HS-27A (cell line): ENCODE measurements around the gene IMMP2L.

Experiments used
- DNase-seq: peaks from one replicate; pipeline ENCODE4 v3.0.0-alpha.2; 2012; ENCODE audit warnings: low read depth, missing footprints

IMMP2L gene

DNA sequence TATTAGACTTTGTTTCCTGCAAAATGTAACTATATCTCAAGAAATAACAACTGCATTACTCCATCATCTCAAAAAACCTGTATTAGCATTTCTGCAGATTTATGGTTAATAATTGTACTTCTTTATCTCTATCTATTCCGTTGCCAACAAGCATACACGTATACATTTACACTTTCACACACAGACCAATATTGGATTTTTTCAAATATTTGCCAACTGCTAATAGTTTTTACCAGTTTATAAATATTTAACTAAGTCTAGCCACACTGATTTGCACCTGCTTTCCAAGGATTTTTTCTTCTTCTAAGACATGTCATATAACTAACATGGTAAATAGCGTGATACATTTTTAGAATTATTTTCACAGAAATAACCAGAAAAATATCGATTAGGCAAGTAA is 459.2 kb downstream of the IMMP2L start:
- DNase-seq, result no peak

DNA sequence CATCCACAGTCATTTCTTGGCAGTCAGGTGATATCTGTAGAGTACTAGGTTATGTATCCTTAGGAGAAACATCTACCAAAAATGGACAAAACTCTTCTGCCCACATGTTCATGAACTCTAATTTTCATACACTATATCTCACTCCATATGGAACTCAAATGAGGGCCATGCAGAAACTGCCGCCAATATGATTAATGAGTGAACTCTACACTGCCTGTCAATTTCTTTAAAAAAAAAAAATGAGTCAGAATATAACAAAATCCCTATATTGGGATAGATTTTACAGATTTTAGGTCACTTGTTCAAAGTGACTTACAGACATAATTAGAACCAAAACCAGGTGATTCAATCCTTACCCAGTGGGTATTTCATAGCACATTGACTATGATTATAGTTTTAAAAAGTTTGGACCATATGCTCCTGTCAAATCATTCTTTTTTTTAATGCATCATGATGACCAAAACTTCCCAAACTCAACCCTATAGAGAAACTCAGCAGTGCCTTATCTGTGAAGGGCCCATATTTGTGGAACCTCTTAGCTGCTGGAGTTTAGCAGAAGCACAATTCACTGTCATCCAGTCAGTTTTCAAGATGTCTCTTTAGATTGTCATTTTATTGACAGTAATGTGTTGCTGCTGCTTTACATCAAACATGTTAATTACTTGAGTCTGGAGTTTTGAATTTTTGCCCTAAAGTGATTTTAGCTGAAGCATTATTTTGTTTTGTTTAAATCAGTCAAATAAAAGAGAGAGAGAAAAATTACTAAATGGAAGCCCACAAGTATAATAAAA is 460.2 kb downstream of the IMMP2L start:
- no peak for DNase-seq

DNA sequence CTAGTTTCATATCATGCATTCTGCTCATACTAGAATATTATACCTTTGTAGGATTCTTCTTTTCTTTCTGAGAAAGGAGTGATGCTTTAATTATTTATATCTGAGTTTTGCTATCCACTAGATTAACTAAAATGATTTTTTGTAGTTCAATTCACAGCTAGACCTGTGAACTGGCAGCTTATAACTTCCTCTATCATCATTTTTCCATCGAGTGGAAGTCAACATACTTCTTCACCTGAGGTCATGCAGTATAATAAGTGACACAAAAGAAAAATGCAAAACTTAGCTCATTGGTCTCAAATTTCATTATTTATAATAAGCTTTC is 463.4 kb downstream of the IMMP2L start:
- no peak for DNase-seq

DNA sequence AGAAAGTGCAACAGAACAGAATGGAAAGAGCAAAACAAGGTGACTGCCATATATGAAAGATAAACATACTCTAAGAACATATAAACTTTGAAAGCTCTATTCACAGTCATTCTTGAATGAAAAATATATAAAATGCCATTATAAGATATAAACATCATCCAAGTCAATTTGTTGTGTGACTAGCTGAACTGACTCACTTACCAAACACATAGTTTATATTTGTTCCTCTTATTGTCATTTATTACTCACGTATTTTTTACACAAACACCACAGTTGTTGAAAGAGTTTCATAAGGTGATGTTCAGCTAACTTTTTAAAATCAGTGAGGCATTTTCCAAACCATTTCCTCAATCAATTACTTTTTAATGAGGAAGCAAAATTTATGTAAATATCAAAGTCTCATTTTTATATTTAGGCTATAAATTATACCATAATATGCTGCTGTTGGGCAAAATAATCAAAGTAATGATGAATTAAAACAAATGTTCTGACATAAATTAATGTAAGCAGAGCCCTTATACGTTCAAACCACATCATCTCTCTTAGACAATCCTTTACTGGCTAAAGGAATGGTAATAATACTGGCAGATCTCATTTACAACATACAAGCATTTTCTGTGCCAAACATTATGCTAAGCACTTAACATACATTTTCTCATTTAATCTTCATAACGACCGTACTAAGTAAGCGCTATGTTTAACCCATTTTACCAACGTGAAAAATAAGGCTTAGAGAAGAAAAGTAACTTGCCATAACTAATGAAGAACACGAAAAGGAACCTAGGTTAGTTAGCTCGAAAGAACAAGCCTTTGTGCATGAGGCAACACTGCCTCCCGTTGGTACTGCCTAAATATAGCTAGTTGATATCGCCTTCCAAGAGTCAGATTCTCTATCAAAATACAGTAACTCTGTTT is 464.0 kb downstream of the IMMP2L start:
- no peak for DNase-seq

DNA sequence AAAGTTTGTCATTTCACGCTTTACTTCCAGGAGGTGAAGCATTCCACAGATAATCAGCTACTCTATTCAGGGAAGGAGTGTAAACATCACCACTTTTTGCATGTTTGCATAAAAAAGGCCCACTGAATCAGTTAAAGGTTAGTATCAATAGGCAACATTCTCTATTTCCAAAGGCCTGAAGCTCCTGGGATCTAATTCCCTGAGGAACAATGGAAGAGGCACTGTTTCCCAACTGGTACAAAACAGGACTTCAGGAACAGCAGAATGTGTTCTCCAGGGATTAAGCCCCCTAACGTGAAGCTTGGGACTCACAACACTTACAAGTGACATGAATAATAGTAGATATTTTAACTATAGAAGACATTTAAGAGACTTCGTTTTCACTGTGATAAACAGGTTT is 465.3 kb downstream of the IMMP2L start:
- no peak for DNase-seq

DNA sequence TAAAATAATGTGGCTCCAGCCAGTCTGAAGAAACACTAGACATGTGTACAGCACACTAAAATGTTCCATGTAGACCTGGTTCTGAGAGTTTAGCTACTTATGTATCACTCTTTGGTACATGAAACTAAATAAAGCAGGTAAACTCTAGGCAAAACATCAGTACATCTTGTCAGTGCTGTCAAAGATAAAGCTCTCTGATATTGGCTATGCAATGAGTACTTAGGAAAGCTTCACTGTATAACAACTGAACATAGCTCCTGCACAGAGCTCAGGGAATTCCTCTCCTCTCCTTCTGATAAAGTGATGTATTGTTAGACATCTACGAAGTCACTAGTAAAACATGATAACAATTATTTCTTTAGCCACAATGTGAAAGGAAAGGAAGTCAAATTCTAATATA is 467.9 kb downstream of the IMMP2L start:
- DNase-seq, result no peak

DNA sequence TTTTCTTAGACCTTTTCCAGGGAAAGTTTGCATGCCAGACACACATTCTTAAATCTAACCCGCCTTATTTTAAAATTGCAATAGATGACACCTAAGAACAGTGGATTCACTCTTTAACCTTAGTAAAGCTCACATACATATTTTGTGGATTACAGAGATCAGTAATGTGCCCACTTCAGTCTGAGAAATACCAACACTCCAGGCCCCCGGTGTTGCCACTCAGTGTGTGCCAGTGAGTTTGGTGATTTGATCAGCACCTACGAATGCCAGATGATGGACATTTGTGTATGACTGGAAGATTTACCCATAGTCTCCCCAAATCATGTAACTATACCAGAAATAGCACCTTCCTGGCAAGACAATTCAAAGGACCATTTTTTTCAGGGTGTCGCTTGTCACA is 468.8 kb downstream of the IMMP2L start:
- DNase-seq, result no peak

DNA sequence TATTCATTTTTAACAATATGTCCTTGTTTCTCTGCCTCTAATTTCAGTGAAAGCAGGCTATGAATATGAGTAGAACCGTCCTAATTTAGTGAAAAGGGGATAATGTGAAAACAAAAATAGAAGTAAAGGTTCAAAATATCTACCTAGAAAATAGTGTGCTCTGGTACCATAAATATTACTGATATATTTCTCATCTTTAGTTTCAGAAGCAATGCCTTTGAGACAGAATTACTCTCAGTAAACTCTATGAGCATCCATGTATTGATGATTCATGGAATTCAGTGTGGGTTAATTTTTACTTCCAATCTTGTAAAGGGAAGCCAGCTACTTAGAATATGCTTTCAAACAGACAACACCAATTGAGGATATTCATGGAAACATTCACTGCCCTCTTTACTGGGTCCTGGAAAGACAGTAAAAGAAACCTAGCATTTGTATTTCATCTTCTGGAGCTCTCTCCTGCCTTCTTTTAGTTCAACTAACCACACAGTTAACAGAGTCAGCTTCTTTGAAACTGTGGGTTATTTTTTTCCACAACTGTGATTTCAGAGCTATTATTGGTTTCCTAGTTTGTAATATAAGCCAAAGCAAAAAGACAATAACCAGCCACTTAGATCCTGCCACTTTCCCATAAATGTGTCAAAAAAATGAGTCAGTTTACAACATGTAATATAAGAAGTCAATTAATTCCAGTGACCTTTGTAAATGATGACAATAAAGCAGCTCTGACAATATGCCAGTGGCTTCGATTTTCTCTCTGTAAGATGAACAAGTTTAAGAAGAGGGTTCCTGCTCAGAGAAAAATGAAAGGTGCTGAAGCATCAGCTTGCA is 469.7 kb downstream of the IMMP2L start:
- no peak for DNase-seq

DNA sequence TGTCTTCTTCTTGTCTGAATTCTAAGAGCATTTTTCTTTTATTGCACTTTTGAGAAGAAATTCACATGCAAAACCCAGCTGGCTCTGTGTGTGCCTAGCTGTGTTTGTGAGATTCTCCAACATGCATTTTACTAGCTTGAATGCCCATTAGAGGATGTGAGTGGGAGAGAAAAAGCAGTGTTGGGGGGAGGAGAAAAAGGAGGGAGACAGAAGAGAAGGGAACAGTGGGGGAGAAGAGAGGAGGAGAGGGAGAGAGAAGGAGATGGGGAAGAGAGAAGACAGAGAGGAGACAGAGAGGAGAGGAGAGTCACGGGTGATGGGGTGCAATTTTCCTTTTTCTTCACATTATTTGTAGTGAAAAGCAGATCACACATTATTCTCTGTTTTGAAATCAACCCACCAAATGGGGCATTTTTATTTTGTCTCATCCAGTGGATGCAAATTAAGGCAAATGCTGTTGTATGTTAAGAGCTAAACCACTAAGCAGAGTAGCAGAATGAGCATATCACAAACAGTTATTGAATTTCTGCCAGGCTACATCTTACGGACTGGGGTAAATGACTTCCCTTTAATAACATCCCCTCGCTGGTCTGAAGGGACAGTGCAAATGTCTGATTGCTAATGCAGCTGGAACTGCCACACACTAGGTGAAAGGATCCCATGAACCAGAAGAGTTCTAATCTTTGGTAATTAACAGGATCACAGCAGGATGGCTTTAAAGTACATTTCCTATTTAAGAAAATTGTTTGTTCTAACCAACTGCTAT is 470.5 kb downstream of the IMMP2L start:
- no peak for DNase-seq

DNA sequence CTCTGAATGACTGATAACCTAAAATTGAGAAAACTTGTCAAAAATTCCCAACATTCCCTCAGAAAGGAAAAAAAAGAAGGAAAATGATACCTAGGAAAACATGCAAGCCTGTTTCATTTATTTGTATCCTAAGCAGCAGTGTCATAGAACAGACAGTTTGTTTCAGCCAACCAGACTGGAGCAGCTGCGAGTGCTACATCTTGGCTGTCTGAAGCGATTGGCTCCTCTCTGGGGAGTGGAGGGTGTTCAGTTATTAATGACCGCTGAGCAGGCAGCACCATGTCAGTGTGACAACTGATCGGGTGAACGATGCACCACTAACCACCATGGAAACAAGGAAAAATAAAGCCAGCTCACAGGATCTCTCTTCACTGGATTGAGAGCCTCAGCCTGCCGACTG is 471.4 kb downstream of the IMMP2L start, which contains the start of gene LRRN3:
Gene LRRN3, plus strand, starts transcription at position 282 of the 400 bp plus-strand sequence. CDS start 31,646 bp downstream, outside the sequence.
- DNase-seq, result no peak

DNA sequence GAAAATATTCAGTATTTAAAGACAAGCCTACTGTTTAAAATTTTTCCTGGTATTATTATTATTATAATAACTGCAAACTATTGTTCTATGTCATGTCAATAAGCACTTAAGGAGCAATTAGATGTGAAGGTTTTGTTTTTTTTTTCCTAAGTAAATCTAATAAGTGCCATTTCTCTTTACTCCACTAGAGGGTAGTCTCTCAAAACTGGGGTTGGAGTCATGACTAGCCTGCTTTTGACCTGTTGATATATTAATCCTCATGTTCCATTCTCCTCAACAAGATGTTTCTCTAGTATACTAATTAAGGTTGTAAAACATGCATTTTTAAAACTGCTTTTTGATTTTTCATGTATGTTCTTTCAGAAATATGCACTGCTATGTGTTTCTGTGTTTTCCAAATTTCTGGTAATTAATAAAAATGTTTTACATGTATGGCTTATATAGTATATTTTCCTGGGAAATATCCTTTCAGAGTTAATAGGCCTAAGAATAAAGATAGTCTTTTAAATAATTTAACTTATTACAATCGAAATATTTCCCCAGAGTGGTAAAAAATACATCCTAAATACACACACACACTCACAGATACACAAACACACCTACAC is 472.4 kb downstream of the IMMP2L start:
- no peak for DNase-seq

DNA sequence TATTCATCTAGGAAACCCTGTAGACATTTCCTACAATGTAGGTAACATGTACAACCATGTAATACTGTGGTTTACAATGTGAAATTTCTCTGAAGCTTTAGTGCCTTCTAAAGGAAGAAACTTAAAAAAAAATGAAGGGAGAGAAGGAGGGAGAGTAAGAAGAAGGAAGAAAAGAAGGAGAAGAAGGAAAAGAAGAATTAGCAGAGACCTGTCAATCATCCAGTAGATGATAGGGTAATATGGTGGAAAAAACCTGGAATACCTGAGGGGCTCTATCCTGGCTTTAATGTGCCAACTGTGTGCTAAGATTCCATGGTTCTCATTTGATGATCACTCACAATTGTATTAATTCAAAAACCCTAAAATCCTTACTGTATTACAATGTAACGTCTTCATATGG is 474.0 kb downstream of the IMMP2L start:
- DNase-seq, result no peak

DNA sequence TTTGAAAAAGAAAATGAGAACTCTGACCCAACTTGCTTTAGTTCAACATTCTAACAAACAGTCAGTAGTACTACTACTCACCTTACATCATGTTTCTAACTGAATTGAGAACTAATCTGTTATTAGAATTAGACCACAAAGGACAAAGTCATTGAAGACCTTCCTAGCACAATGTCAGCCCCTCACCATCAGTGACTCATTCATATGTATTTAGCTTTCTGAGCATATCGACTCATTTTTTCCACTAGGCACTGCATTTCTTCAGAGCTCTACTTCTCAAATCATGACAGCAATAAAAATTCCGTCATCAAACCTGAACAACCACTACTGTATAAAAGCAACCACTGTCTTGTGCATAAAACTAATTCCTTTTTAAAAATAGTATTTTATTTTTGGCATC is 475.8 kb downstream of the IMMP2L start:
- no peak for DNase-seq

DNA sequence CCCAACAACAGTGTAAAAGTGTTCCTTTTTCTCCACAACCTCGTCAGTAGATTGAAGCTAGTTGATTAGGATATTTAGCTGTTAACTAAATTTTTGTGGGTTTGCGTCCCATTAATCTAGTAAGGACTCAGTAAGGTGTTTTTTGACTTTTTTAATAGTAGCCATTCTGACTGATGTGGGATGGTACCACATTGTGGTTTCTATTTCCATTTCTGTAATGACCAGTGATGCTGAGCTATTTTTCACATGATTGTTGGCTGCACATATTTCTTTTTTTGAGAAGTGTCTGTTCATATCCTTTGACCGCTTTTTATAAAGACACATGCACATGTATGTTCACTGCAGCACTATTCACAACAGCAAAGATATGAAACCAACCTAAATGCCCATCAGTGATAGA is 476.9 kb downstream of the IMMP2L start:
- DNase-seq, result no peak

DNA sequence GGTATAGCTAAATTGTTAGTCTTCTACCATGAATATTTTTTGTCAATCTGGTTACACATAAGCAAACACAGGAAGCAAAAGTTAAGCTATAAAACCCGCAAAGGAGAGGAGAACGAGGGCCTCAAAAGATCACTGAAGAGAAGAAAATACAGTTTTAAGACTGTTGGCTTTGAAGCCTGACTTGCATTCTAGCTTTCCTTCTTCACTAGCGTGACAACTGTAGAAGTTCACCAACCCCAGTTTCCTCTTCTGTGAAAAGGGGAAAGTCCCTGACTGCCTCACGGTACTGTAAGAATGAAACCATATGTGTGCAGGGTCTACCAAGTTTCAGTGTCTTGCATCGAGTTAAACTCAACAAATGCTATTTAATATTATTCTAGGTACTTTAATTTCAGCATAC is 478.9 kb downstream of the IMMP2L start:
- no peak for DNase-seq

DNA sequence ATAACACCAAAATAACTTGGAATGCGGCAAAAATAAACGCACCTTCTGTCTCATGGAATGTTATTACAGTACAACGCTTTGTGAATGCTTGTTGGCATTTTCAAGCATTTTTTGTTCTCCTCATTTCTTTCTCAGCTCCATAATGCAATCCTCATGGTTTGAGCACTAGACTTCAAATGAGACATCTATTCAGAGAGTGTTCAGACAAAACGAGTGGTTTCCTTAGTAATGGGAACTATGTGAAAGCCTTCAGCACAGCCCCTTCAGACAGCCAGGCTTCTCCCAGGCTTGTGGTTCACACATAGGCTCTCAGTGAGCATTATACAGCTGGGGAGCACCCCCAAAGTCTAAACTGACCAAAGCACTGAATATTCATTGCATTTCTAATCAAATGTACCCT is 479.9 kb downstream of the IMMP2L start:
- DNase-seq, result no peak

DNA sequence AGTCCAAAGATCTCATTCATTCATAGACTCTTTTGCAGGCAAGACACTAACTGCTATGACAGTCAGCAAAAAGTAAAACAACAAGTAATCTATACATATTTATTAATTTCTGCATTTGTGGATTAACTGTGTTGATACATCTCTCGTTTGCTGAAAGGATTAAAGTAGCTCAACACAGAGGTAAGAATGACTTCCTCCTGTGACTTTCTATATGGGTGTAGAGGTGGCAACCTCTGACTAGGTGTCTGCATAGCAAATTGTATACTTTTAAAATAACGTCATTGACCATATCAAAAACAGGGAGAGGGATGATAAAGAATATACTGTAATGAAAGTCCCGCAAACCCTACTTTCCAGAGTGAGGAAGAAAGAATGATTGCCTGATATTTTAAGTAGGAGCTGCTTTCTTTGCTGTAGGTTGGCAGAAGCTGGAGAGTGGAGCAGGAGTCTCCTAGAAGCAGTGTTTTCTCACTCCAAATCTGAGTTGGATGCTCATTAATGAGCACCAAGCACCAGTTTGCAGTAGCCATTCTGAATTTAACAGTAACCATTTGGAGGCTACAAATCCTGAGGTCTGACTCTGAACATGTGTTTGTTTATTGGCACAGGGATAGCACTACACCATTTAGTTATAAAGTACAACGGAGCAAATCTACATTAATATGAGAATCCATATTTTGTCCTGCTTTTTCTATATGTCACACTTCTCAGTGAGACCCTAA is 480.6 kb downstream of the IMMP2L start:
- no peak for DNase-seq

DNA sequence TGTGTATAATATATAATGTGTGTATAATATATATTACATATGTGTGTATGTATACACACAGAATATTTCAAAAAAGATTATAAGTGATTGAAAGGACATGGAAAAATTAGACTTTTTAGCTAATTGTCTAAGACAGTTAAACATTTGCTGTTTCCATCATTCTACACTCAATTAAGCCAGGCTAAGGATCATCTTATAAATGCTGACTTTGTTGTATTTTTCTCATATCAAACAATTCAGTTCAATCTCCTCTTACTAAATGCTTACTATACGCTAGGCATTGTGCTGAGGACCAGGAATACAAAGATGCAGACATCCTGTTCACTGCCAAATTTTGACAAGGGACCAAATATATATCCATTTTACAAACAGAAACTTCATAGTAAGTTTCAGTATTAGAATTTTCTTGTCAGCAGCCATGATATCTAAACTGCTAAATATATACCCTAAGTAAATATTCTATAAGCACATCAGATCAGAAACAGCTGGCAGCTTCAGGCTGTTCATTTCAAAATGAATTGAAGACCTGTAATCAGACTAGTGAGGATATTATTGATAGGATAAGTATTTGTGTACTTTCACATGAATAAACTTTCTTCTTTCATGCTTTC is 481.7 kb downstream of the IMMP2L start:
- no peak for DNase-seq

DNA sequence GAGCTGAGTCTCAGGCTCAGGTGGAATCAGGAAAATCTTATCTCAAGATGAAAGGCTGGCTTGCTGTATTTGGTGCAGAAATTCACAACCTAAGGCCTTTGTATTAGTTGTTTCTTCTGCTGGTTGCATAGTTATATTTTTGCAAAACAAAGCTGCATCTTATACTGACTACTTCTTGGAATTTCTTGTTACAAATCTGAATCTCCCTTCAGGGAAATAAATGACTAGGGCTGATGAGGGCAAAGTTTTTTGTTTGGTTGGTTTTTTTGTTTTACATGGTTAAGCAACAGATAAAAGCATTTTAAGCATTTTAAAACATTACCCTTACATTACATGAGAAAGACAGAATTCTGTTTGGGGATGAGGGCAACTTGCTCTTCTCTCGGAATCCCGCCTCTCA is 485.3 kb downstream of the IMMP2L start:
- no peak for DNase-seq

DNA sequence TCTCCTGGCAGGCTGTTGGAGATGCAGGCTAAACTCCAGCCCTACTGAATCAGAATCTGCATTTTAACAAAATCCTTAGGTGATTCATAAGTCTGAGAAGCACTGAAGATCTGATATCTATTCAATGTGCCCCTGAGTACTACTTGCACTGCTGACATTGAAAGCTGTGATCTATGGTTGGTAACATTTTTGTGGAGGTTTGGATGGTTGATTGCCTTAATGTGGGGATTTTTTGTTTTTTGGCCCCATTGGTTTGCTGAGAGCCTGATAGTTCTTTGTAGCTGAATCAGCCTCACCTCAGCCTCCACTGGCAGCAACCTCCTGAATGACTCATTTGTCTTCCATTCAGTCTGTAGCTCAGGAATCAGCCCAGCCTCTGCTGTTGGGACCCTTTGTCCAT is 486.1 kb downstream of the IMMP2L start:
- DNase-seq, result no peak
